PC-3 (cell line): ENCODE results near the gene SCAF8.

Experiments
- CTCF ChIP-seq: fragments of 300-600 bp; sonication (generic); conservative IDR thresholded peaks from 2 replicates; pipeline ENCODE4 v1.5.1; 2017; ENCODE audit warnings: antibody characterized with exemption, low read depth, mild to moderate bottlenecking, low read length
- EZH2 ChIP-seq: fragments of 300-600 bp; sonication (generic); IDR thresholded peaks from one replicate; pipeline ENCODE4 v1.6.1; 2017; ENCODE audit warnings: antibody characterized with exemption, mild to moderate bottlenecking, low read length; ENCODE audit not compliant: unreplicated experiment
- EZH2phosphoT487 ChIP-seq: fragments of 300-600 bp; sonication (generic); IDR thresholded peaks from 2 replicates; pipeline ENCODE4 v1.6.1; 2018; ENCODE audit warnings: mild to moderate bottlenecking, antibody characterized with exemption, low read length, borderline replicate concordance

GRCh38 chr6:154715446-154715845 is 17.8 kb upstream of the SCAF8 start:
- TF ChIP-seq EZH2 = no peak
- no peak for TF ChIP-seq CTCF
- TF ChIP-seq EZH2phosphoT487 = no peak
